RPMI8226 (cell line): ENCODE data around the gene BLOC1S2.
"Not testable (repeated sequence)": the region's sequence is repeated elsewhere in the genome, so short reads cannot be mapped to it uniquely, and the experiment has no call there.

Experiments
- DNase-seq: peaks from one replicate; pipeline ENCODE4 v3.0.0-alpha.2; 2015

The BLOC1S2 gene

GRCh38 chr10:100289641-100290040, 3.2 kb upstream of the BLOC1S2 start:
- DNase-seq, result no peak

GRCh38 chr10:100288196-100288595, 1.7 kb upstream of the BLOC1S2 start:
- DNase-seq, result no peak

- DNase-seq, result no peak
Measured at GRCh38 chr10:100287756-100288155, 1.3 kb upstream of the BLOC1S2 start.

GRCh38 chr10:100285326-100285725, 1.2 kb downstream of the BLOC1S2 start:
- DNase-seq, result not testable (repeated sequence)

- DNase-seq, result no peak
Measured at GRCh38 chr10:100282907-100283306, 3.6 kb downstream of the BLOC1S2 start.

GRCh38 chr10:100276971-100277370, 9.5 kb downstream of the BLOC1S2 start:
- DNase-seq, result not testable (repeated sequence)

- peak; percentile 69 for DNase-seq
Measured at GRCh38 chr10:100267239-100268104, 19.0 kb downstream of the BLOC1S2 start, which contains the start of gene CWF19L1. TSS of gene CWF19L1 (minus strand) at chr10:100267638. CDS start at chr10:100267593, 45 bp downstream.

GRCh38 chr10:100265821-100266485, 20.5 kb downstream of the BLOC1S2 start:
- DNase-seq, result no peak

- no peak for DNase-seq
Measured at GRCh38 chr10:100254191-100254590, 32.3 kb downstream of the BLOC1S2 start.

- no peak for DNase-seq
Measured at GRCh38 chr10:100253041-100253440, 33.4 kb downstream of the BLOC1S2 start.

- no peak for DNase-seq
Measured at GRCh38 chr10:100248820-100249219, 37.7 kb downstream of the BLOC1S2 start.

GRCh38 chr10:100245484-100246220, 40.8 kb downstream of the BLOC1S2 start:
- no peak for DNase-seq

GRCh38 chr10:100239851-100240250, 46.6 kb downstream of the BLOC1S2 start:
- DNase-seq, result no peak

- no peak for DNase-seq
Measured at GRCh38 chr10:100238429-100238828, 48.1 kb downstream of the BLOC1S2 start.

- no peak for DNase-seq
Measured at GRCh38 chr10:100232101-100232500, 54.4 kb downstream of the BLOC1S2 start.

- DNase-seq, result peak; percentile 2
Measured at GRCh38 chr10:100229819-100230422, 56.6 kb downstream of the BLOC1S2 start.

GRCh38 chr10:100223879-100224278, 62.6 kb downstream of the BLOC1S2 start:
- DNase-seq, result no peak
